ENCODE measurements around the gene SPOPL.

The SPOPL gene

DNA sequence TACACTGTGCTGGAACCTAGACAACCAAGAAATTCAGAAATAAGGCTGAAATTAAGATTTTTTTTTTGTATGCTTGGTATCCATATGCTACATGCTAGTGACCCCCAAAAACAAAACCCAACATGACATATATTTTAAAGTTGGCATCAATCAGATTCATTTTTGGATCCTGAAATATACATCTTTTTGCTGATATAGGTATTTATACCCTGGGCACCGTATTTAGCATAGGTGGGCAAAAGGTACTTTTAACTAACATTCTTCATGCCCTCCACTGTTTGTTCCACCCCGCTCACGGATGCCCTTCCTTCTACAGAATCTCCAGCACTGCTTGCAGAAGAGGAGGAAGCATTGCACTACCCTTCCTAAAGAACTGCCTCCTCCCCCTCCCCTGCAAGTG lies 52.6 kb downstream of the SPOPL start:
- TF ChIP-seq, protein P1, sequence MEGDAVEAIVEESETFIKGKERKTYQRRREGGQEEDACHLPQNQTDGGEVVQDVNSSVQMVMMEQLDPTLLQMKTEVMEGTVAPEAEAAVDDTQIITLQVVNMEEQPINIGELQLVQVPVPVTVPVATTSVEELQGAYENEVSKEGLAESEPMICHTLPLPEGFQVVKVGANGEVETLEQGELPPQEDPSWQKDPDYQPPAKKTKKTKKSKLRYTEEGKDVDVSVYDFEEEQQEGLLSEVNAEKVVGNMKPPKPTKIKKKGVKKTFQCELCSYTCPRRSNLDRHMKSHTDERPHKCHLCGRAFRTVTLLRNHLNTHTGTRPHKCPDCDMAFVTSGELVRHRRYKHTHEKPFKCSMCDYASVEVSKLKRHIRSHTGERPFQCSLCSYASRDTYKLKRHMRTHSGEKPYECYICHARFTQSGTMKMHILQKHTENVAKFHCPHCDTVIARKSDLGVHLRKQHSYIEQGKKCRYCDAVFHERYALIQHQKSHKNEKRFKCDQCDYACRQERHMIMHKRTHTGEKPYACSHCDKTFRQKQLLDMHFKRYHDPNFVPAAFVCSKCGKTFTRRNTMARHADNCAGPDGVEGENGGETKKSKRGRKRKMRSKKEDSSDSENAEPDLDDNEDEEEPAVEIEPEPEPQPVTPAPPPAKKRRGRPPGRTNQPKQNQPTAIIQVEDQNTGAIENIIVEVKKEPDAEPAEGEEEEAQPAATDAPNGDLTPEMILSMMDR (conservative IDR thresholded peaks at IDR 0.05): no peak
- no peak for TF ChIP-seq ZFX (IDR thresholded peaks at IDR 0.05)
- H3K27ac ChIP-seq: no peak overlapping the region

DNA sequence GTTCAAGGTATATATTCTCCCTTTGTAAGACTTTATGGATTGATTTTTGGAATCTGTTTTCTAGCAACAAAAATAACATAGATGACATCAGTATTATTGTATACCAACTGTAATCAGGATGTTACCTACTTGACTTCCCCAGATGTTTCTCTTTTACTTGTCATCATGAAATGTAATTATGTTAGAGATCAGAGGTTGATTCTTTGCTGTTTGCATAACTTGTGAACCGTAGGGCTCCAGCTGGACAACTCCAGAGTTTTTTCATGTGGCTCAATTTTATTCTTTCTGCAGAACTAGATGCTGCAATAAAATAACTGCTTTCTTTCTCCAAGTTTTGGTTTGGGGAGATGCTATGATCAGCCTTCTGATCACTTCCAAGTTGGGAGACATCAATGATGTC lies 58.1 kb downstream of the SPOPL start:
- TF ChIP-seq, protein P1 (conservative IDR thresholded peaks at IDR 0.05): no peak
- TF ChIP-seq ZFX (IDR thresholded peaks at IDR 0.05): no peak

DNA sequence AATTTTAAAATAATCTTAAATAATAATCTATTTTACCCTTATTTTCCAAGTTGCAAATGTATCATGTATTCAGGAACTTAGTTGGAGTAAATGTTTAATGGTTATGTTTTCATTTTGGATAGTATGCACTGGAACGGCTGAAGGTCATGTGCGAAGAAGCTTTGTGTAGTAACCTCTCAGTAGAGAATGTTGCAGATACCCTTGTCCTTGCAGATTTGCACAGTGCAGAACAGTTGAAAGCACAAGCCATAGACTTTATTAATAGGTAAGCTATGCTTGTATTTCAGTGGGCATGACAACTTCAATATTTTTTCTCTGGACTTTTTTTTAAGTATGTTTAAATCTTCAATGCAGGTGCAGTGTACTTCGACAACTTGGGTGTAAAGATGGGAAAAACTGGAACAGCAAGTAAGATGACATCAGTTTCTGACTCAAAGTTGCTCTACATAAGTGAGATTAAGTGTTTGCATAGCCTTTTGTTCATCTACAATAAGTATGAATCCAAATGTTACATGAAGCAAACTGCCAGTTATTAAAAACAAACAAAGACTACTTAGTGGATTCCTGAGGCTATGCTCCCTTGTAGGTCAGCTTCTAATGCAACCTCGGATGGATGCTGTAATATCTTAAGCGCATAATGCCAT lies 63.1 kb downstream of the SPOPL start:
- TF ChIP-seq, protein P1 (conservative IDR thresholded peaks at IDR 0.05): no peak
- no peak for TF ChIP-seq ZFX (IDR thresholded peaks at IDR 0.05)
- H3K27ac ChIP-seq: no peak overlapping the region

More for the DNA sequence above, 58.1 kb downstream of the SPOPL start:
- no peak overlapping the region for H3K27ac ChIP-seq

DNA sequence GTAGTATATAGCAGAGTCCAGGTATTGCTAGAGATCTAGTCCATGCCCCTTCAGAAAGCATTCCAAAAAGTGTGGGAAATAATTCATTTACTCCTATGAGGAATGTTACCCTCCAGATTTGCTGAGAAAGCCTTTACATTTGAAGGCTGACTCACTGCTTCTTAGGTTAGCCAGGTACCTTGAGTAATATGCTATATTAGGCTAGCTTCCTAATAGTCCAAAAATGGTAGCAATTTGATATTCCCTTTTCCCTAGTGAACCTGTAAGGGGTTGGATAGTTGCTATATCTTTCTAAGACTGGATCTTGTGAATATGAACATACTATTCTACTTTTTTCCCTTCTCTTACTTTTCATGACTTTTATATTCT lies 63.6 kb downstream of the SPOPL start:
- TF ChIP-seq ZFX (IDR thresholded peaks at IDR 0.05): no peak
- TF ChIP-seq, protein P1 (conservative IDR thresholded peaks at IDR 0.05): no peak
- H3K27ac ChIP-seq: no peak overlapping the region

DNA sequence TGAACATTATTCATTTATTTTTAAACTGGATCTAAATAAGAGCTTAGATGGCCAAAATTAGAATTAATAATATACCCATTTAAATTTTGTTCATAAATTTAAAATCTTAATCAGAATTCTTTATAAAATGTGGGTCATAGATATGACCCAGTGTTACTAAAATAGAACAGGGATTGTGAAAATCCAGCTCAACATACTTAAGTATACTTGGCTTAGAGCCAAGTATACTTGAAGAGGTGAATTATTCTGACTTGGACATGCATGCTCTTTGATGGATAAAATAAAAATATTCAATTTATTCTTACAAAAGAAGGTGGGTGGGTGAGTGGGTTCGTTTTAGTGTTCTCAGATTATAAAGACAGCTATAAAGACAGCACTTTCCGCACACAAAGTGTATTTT lies 70.7 kb downstream of the SPOPL start:
- no peak overlapping the region for H3K27ac ChIP-seq
- no peak for TF ChIP-seq ZFX (IDR thresholded peaks at IDR 0.05)
- TF ChIP-seq, protein P1 (conservative IDR thresholded peaks at IDR 0.05): no peak

DNA sequence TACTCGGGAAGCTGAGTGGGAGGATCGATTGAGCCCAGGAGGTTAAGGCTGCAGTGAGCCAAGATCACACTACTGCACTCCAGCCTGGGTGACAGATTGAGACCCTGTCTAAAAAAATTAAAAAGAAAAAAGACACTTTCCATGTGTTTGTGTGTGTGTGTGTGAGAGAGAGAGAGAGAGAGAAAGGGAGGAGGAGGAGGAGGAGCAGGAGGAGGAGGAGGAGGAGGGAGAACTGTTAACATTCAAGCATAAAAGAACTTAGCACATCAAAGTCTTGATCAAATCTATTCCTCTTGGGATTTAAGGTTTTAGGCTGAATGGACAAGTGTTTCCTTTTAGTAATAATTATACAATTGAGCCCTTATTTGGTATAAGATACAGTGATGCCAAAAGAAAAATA lies 75.5 kb downstream of the SPOPL start:
- TF ChIP-seq, protein P1 (conservative IDR thresholded peaks at IDR 0.05): no peak
- TF ChIP-seq ZFX (IDR thresholded peaks at IDR 0.05): no peak
- H3K27ac ChIP-seq: no peak overlapping the region

DNA sequence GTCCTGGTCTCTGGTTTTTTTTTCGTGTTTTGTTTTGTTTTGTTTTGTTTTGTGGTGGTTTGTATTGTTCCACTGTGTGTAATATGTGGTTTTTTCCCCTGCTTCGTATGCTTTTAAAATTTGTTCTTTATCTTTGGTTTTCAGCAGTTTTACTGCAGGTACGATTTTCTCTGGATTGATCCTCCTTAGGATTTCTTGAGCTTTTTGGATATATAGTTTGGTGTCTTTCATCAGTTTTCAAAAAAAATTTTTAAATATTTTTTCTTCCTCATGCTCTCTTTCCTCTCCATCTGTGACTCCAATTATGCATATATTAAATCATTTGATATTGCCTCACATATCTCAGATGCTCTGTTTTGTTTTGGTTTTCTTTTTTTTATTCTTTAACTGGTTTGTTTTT lies 78.0 kb downstream of the SPOPL start:
- no peak for TF ChIP-seq ZFX (IDR thresholded peaks at IDR 0.05)
- TF ChIP-seq, protein P1 (conservative IDR thresholded peaks at IDR 0.05): no peak
- H3K27ac ChIP-seq: no peak overlapping the region

All from C4-2B (cell line).